IMR-90 (cell line): Measurements from ENCODE around the gene BTRC. TPM values are rescaled to one million over a fixed set of nuclear protein-coding genes. Genes with fewer than 3 reads are reported as not detected.

ENCODE experiments used
- ATAC-seq: fragments of 200-7000 bp; cut with Tn5 transposase; 2 replicates; pipeline ENCODE4 v1.9.1; 2020; ENCODE audit warnings: low read depth, mild to moderate bottlenecking, moderate library complexity
- BruUV-seq: library from RNA; stranded (reverse); fragments of 400-500 nt; replicated peaks from 2 replicates; lab custom pipeline; 2021; lab: Mats Ljungman, UMichigan
- CTCF ChIA-PET: fragments of 300-600 bp; formaldehyde crosslinking; extraction: SDS; loops from one replicate; lab custom pipeline; 2021; ENCODE audit warnings: antibody characterized with exemption; lab: Yijun Ruan, JAX
- POLR2A ChIA-PET: fragments of 300-600 bp; sonication (Branson Sonifier 250); formaldehyde crosslinking; loops from one replicate; lab custom pipeline; 2022; ENCODE audit warnings: antibody characterized with exemption; ENCODE audit not compliant: unreplicated experiment; lab: Charles Lee
- DNase-seq: peaks from one replicate; pipeline ENCODE4 v3.0.0; 2013
- H2AFZ ChIP-seq: replicated peaks from 2 replicates; pipeline ENCODE3; 2013; ENCODE audit warnings: low read length, mild to moderate bottlenecking; ENCODE audit not compliant: poor library complexity
- H2AK5ac ChIP-seq: 2 replicates; pipeline ENCODE4 v1.6.1; 2013; ENCODE audit warnings: low read depth, low read length, inconsistent platforms
- H2AK9ac ChIP-seq: replicated peaks from 2 replicates; pipeline ENCODE3; 2013; ENCODE audit warnings: mild to moderate bottlenecking, low read depth, low read length, moderate library complexity; ENCODE audit not compliant: poor library complexity
- H2BK120ac ChIP-seq: 2 replicates; pipeline ENCODE4 v1.6.1; 2013; ENCODE audit warnings: low read depth, low read length, inconsistent platforms
- H2BK15ac ChIP-seq: 3 replicates; pipeline ENCODE4 v1.6.1; 2013; ENCODE audit warnings: low read depth, low read length, inconsistent platforms
- H2BK20ac ChIP-seq: 2 replicates; pipeline ENCODE4 v1.6.1; 2013; ENCODE audit warnings: low read depth, mild to moderate bottlenecking, inconsistent platforms, low read length, moderate library complexity
- H2BK5ac ChIP-seq: 2 replicates; pipeline ENCODE4 v1.6.1; 2013; ENCODE audit warnings: mild to moderate bottlenecking, low read depth, low read length, inconsistent platforms; ENCODE audit not compliant: poor library complexity, severe bottlenecking
- H3K14ac ChIP-seq: replicated peaks from 2 replicates; pipeline ENCODE4 v1.6.1; 2013; ENCODE audit warnings: low read depth, low read length, inconsistent platforms
- H3K18ac ChIP-seq: 2 replicates; pipeline ENCODE4 v1.6.1; 2013; ENCODE audit warnings: low read depth, low read length, control low read depth
- H3K23ac ChIP-seq: 2 replicates; pipeline ENCODE4 v1.6.1; 2013; ENCODE audit warnings: low read depth, low read length, inconsistent platforms
- H3K27ac ChIP-seq: 2 replicates; pipeline ENCODE4 v1.5.1; 2013; ENCODE audit warnings: mild to moderate bottlenecking, control low read depth, low read length; ENCODE audit not compliant: insufficient read depth
- H3K27me3 ChIP-seq: 2 replicates; pipeline ENCODE4 v1.6.1; 2013; ENCODE audit warnings: low read length; ENCODE audit not compliant: control insufficient read depth, insufficient read depth
- H3K36me3 ChIP-seq: 2 replicates; pipeline ENCODE4 v1.6.1; 2013; ENCODE audit warnings: low read length, mixed read lengths; ENCODE audit not compliant: control insufficient read depth, insufficient read depth
- H3K4ac ChIP-seq: 2 replicates; pipeline ENCODE4 v1.6.1; 2013; ENCODE audit warnings: low read depth, low read length, inconsistent platforms
- H3K4me1 ChIP-seq: 2 replicates; pipeline ENCODE4 v1.6.1; 2013; ENCODE audit warnings: low read length, mixed read lengths; ENCODE audit not compliant: control insufficient read depth, insufficient read depth
- H3K4me2 ChIP-seq: 2 replicates; pipeline ENCODE4 v1.6.1; 2013; ENCODE audit warnings: low read depth, mild to moderate bottlenecking, control low read depth, low read length, moderate library complexity
- H3K4me3 ChIP-seq: 2 replicates; pipeline ENCODE4 v1.5.1; 2013; ENCODE audit warnings: low read depth, mild to moderate bottlenecking, control low read depth, low read length, moderate library complexity; ENCODE audit not compliant: insufficient read depth
- H3K56ac ChIP-seq: 2 replicates; pipeline ENCODE4 v1.6.1; 2013; ENCODE audit warnings: low read length, inconsistent platforms; ENCODE audit not compliant: insufficient read depth; ENCODE audit errors: extremely low read depth
- H3K79me1 ChIP-seq, 2 experiments: 2 replicates each; pipeline ENCODE4 v1.6.1; 2013; ENCODE audit warnings: low read length in 2 of 2, inconsistent platforms in 1 of 2, low read depth in 1 of 2
- H3K9ac ChIP-seq: 2 replicates; pipeline ENCODE4 v1.6.1; 2013; ENCODE audit warnings: low read depth, low read length, control low read depth
- H3K9me1 ChIP-seq: 2 replicates; pipeline ENCODE4 v1.6.1; 2013; ENCODE audit warnings: low read length, inconsistent platforms; ENCODE audit not compliant: insufficient read depth
- H3K9me3 ChIP-seq: 2 replicates; pipeline ENCODE4 v1.6.1; 2013; ENCODE audit warnings: low read length; ENCODE audit not compliant: control insufficient read depth, insufficient read depth
- H4K20me1 ChIP-seq: 2 replicates; pipeline ENCODE4 v1.6.1; 2013; ENCODE audit warnings: low read length, inconsistent platforms; ENCODE audit not compliant: insufficient read depth
- H4K5ac ChIP-seq: 2 replicates; pipeline ENCODE4 v1.6.1; 2013; ENCODE audit warnings: mild to moderate bottlenecking, low read depth, low read length, control low read depth
- H4K8ac ChIP-seq, 2 experiments: 2 replicates each; pipeline ENCODE4 v1.6.1; 2013; ENCODE audit warnings: low read depth in 2 of 2, low read length in 2 of 2, control low read depth in 1 of 2, inconsistent platforms in 1 of 2
- H4K91ac ChIP-seq: 2 replicates; pipeline ENCODE4 v1.6.1; 2013; ENCODE audit warnings: low read depth, low read length, inconsistent platforms; ENCODE audit not compliant: insufficient read depth
- CHD1 ChIP-seq: IDR thresholded peaks from 2 replicates; pipeline ENCODE4 v1.6.1; 2012; ENCODE audit warnings: low read depth, low read length, improper control_type of control experiment
- CTCF ChIP-seq: conservative IDR thresholded peaks from 2 replicates; pipeline ENCODE4 v1.5.1; 2012; ENCODE audit warnings: mild to moderate bottlenecking, low read depth, low read length, improper control_type of control experiment
- ELK1 ChIP-seq: fragments of 150-350 bp; IDR thresholded peaks from 2 replicates; pipeline ENCODE4 v1.6.1; 2016; ENCODE audit warnings: low read depth, mild to moderate bottlenecking, low read length, moderate library complexity, borderline replicate concordance
- FOS ChIP-seq: fragments of 150-350 bp; IDR thresholded peaks from 2 replicates; pipeline ENCODE4 v1.6.1; 2016; ENCODE audit warnings: low read depth, low read length
- MAFK ChIP-seq: IDR thresholded peaks from 2 replicates; pipeline ENCODE4 v1.6.1; 2012; ENCODE audit warnings: low read depth, low read length, improper control_type of control experiment
- MAZ ChIP-seq: IDR thresholded peaks from 2 replicates; pipeline ENCODE4 v1.6.1; 2012; ENCODE audit warnings: low read depth, mild to moderate bottlenecking, low read length, improper control_type of control experiment, moderate library complexity, borderline replicate concordance
- NFE2L2 ChIP-seq: fragments of 150-350 bp; IDR thresholded peaks from 2 replicates; pipeline ENCODE4 v1.6.1; 2016; ENCODE audit warnings: low read depth, mild to moderate bottlenecking, low read length
- RAD21 ChIP-seq: IDR thresholded peaks from 2 replicates; pipeline ENCODE4 v1.6.1; 2012; ENCODE audit warnings: low read length, improper control_type of control experiment
- RFX5 ChIP-seq: IDR thresholded peaks from 2 replicates; pipeline ENCODE4 v1.8.0; 2012; ENCODE audit warnings: low read depth, mild to moderate bottlenecking, low read length, moderate library complexity
- SMC3 ChIP-seq: fragments of 150-350 bp; IDR thresholded peaks from 2 replicates; pipeline ENCODE4 v1.6.1; 2016; ENCODE audit warnings: low read depth, mild to moderate bottlenecking, antibody characterized with exemption, low read length, moderate library complexity
- USF2 ChIP-seq: fragments of 150-350 bp; IDR thresholded peaks from 2 replicates; pipeline ENCODE4 v1.6.1; 2017; ENCODE audit warnings: mild to moderate bottlenecking, antibody characterized with exemption, low read length, low read depth
- WGBS, 2 experiments: methylation state at CpG; one replicate each; pipeline versions ENCODE4 v1.1.5 to v1.1.7; 2013; ENCODE audit warnings: missing lambda C conversion rate in 2 of 2; ENCODE audit not compliant: insufficient read length in 1 of 2; ENCODE audit errors: extremely low coverage in 2 of 2; 5-methylcytosine and 5-hydroxymethylcytosine counted together
- dilution Hi-C: fragments of 300-500 bp; cut with HindIII; formaldehyde crosslinking; loops from one replicate; pipeline ENCODE4 v1.14.3; 2018; ENCODE audit warnings: low sequenced_read_pairs; ENCODE audit not compliant: unreplicated experiment
- in situ Hi-C: fragments of 300-500 bp; cut with MboI; formaldehyde crosslinking; loops from 3 replicates; pipeline ENCODE4 v1.14.3; 2019; ENCODE audit warnings: low sequenced_read_pairs, inconsistent platforms, mixed read lengths
- intact Hi-C: fragments of 100-400 bp; cut with micrococcal nuclease; formaldehyde crosslinking; loops from 2 replicates; pipeline ENCODE4 v1.10.0; 2022
- polyA plus RNA-seq, 3 experiments: library from polyadenylated mRNA; depleted of rRNA; stranded (reverse); fragments of >200 nt; gene quantifications; 2 replicates each; pipeline ENCODE4 v1.2.3, GENCODE V29; 2012; ENCODE audit warnings: low replicate concordance in 1 of 3
- total RNA-seq: library from RNA; depleted of rRNA; stranded (reverse); fragments of >200 nt; gene quantifications from 2 replicates; pipeline ENCODE4 v1.2.3, GENCODE V29; 2012

The BTRC gene
- total and polyA plus RNA-seq, 2 of the 4 experiments (the other 2 are of a cell fraction), result 7.7 to 8.4 TPM

- H2BK20ac ChIP-seq, result no peak overlapping the region
- TF ChIP-seq CTCF (no peak), CHD1 (no peak), MAZ (no peak), ELK1 (no peak), RFX5 (no peak), FOS (no peak), SMC3 (no peak), MAFK (no peak), NFE2L2 (no peak), RAD21 (no peak), USF2 (no peak)
- ATAC-seq (no peak), DNase-seq (no peak)
- no peak overlapping the region for H3K14ac ChIP-seq
- dilution Hi-C loops (no loop called here), in situ Hi-C loops (no loop called here), intact Hi-C loops (no loop called here)
- no peak overlapping the region for H2BK5ac ChIP-seq
- H2AFZ ChIP-seq, result no peak overlapping the region
- no peak overlapping the region for H3K56ac ChIP-seq
- no peaks in the 10 kb centered on the region for H3K9me3 ChIP-seq
- H3K4ac ChIP-seq, result no peak overlapping the region
- no peaks in the 10 kb centered on the region for H3K36me3 ChIP-seq
- H2AK9ac ChIP-seq, result no peak overlapping the region
- H3K27me3 ChIP-seq, result peaks cover 68% of the 10 kb centered on the region
- no peak overlapping the region for H3K18ac ChIP-seq
- H3K4me1 ChIP-seq, result no peaks in the 10 kb centered on the region
- H3K27ac ChIP-seq, result no peak overlapping the region
- WGBS, 2 experiments, result 62% methylated on average over 3 of the region's 4 CpGs; no CpG with 5 or more reads in 1 of the 2 experiments
- no peaks in the 10 kb centered on the region; the same call in 1 of the 2 replicates for H4K20me1 ChIP-seq
- ChIA-PET CTCF (interaction anchor here (0.9 kb wide), 1 partner anchor 29 kb away, joined by 3 read pairs; no protein-coding TSS in a partner anchor), POLR2A (no interaction called here)
- no peak overlapping the region for H3K9ac ChIP-seq
- no peaks in the 10 kb centered on the region for H3K9me1 ChIP-seq
- H3K23ac ChIP-seq, result no peak overlapping the region
- H4K91ac ChIP-seq, result no peak overlapping the region
- BruUV-seq, result no TSS peak
- no peak overlapping the region for H3K4me2 ChIP-seq
- no peak overlapping the region for H4K8ac ChIP-seq
- H2BK15ac ChIP-seq, result no peak overlapping the region
- H3K79me1 ChIP-seq, result no peaks in the 10 kb centered on the region
- H2BK120ac ChIP-seq, result no peak overlapping the region
- H2AK5ac ChIP-seq, result no peak overlapping the region
- no peak overlapping the region for H4K5ac ChIP-seq
- no peak overlapping the region for H3K4me3 ChIP-seq
Observed at GRCh38 chr10:101321073-101321472, 32.9 kb upstream of the BTRC start.
